Activated gamma-delta T cell treated with anti-CD3 and anti-CD28 coated beads, Interleukin-2, amount 50 U/mL, for 16 hours (primary cell): ENCODE measurements around the gene ARHGEF4.

Experiments
- DNase-seq: peaks from one replicate; pipeline ENCODE4 v3.0.0-alpha.2; 2020; ENCODE audit warnings: low read depth

ARHGEF4 gene

GRCh38 chr2:130920415-130921163 lies 83.9 kb downstream of the ARHGEF4 start:
- DNase-seq: peak; percentile 21

- DNase-seq: no peak
These were observed 84.4 kb downstream of the ARHGEF4 start for GRCh38 chr2:130921164-130921476.

GRCh38 chr2:130922417-130922816 lies 85.7 kb downstream of the ARHGEF4 start:
- DNase-seq: no peak

GRCh38 chr2:130928385-130928784 lies 91.7 kb downstream of the ARHGEF4 start:
- no peak for DNase-seq

- no peak for DNase-seq
These were observed 94.3 kb downstream of the ARHGEF4 start for GRCh38 chr2:130930740-130931659.

GRCh38 chr2:130933501-130933900 lies 96.8 kb downstream of the ARHGEF4 start:
- DNase-seq: no peak

GRCh38 chr2:130936451-130936850 lies 99.7 kb downstream of the ARHGEF4 start:
- DNase-seq: no peak

- no peak for DNase-seq
These were observed 111.3 kb downstream of the ARHGEF4 start for GRCh38 chr2:130947967-130948366.

GRCh38 chr2:130949954-130950353 lies 113.2 kb downstream of the ARHGEF4 start:
- no peak for DNase-seq

GRCh38 chr2:130951018-130951417 lies 114.3 kb downstream of the ARHGEF4 start:
- no peak for DNase-seq

- no peak for DNase-seq
These were observed 118.2 kb downstream of the ARHGEF4 start for GRCh38 chr2:130954873-130955272.

- no peak for DNase-seq
These were observed 121.2 kb downstream of the ARHGEF4 start for GRCh38 chr2:130957915-130958314.

- no peak for DNase-seq
These were observed 126.6 kb downstream of the ARHGEF4 start for GRCh38 chr2:130963196-130963848.

- no peak for DNase-seq
These were observed 127.4 kb downstream of the ARHGEF4 start for GRCh38 chr2:130963849-130964793.

GRCh38 chr2:130964931-130965330 lies 128.2 kb downstream of the ARHGEF4 start:
- no peak for DNase-seq

- DNase-seq: no peak
These were observed 129.5 kb downstream of the ARHGEF4 start for GRCh38 chr2:130966149-130966774.

- DNase-seq: no peak
These were observed 130.2 kb downstream of the ARHGEF4 start for GRCh38 chr2:130966775-130967490.

GRCh38 chr2:130972410-130972809 lies 135.7 kb downstream of the ARHGEF4 start:
- no peak for DNase-seq

GRCh38 chr2:130975729-130976128 lies 139.0 kb downstream of the ARHGEF4 start:
- DNase-seq: no peak

GRCh38 chr2:130976591-130977237 lies 140.0 kb downstream of the ARHGEF4 start:
- no peak for DNase-seq
